H1 (cell line): ENCODE measurements around the gene LGI4. TPM values are rescaled to one million over a fixed set of nuclear protein-coding genes. Genes with fewer than 3 reads are reported as not detected.

Source experiments
- CTCF ChIA-PET: fragments of 300-600 bp; sonication (Branson Sonifier 250); formaldehyde crosslinking; loops from one replicate; lab custom pipeline; 2021; ENCODE audit not compliant: partially characterized antibody; lab: Charles Lee
- POLR2A ChIA-PET: fragments of 300-600 bp; sonication (Branson Sonifier 250); formaldehyde crosslinking; loops from one replicate; lab custom pipeline; 2021; ENCODE audit warnings: inconsistent platforms; ENCODE audit not compliant: partially characterized antibody; lab: Charles Lee
- DNase-seq, 2 experiments: peaks; one replicate each; pipeline versions ENCODE4 v3.0.0 to v3.0.0-alpha.2; 2010 to 2022; ENCODE audit warnings: low spot score in 2 of 2, low read depth in 1 of 2, mixed read lengths in 1 of 2
- FAIRE-seq: peaks from 2 replicates; lab custom pipeline; 2011; peaks lifted over from hg19 to GRCh38; lab: Jason Lieb, UNC
- H2AFZ ChIP-seq: 2 replicates; pipeline ENCODE4 v1.8.1; 2012; ENCODE audit warnings: low read length, inconsistent platforms
- H2AK5ac ChIP-seq: 2 replicates; pipeline ENCODE4 v1.6.1; 2013; ENCODE audit warnings: low read depth, low read length
- H2BK120ac ChIP-seq: replicated peaks from 2 replicates; pipeline ENCODE3; 2013; ENCODE audit warnings: low read depth, low read length, inconsistent platforms
- H2BK12ac ChIP-seq: 2 replicates; pipeline ENCODE4 v1.6.1; 2013; ENCODE audit warnings: low read depth, low read length
- H2BK15ac ChIP-seq: 2 replicates; pipeline ENCODE4 v1.6.1; 2013; ENCODE audit warnings: low read length
- H2BK20ac ChIP-seq: 2 replicates; pipeline ENCODE4 v1.6.1; 2013; ENCODE audit warnings: low read length
- H2BK5ac ChIP-seq: 2 replicates; pipeline ENCODE4 v1.6.1; 2013; ENCODE audit warnings: low read depth, low read length
- H3K14ac ChIP-seq: 2 replicates; pipeline ENCODE4 v1.6.1; 2013; ENCODE audit warnings: inconsistent platforms; ENCODE audit not compliant: insufficient read length
- H3K18ac ChIP-seq: 2 replicates; pipeline ENCODE4 v1.6.1; 2013; ENCODE audit warnings: low read length; ENCODE audit errors: extremely low read depth
- H3K23ac ChIP-seq: 2 replicates; pipeline ENCODE4 v1.6.1; 2013; ENCODE audit warnings: inconsistent platforms; ENCODE audit not compliant: insufficient read length
- H3K23me2 ChIP-seq: 2 replicates; pipeline ENCODE4 v1.6.1; 2013; ENCODE audit warnings: low read depth, low read length
- H3K27ac ChIP-seq: 2 replicates; pipeline ENCODE4 v1.6.1; 2011; ENCODE audit warnings: low read depth, low read length, inconsistent platforms
- H3K27me3 ChIP-seq, 4 experiments: replicated peaks in 1 of 4; 1 replicate in 1 of 4; 2 replicates in 3 of 4; pipeline versions ENCODE4 v1.6.1 to v1.8.1; 2011 to 2013; ENCODE audit warnings: low read length in 3 of 4, mild to moderate bottlenecking in 3 of 4, inconsistent platforms in 2 of 4, mixed read lengths in 2 of 4, moderate library complexity in 1 of 4; ENCODE audit not compliant: control insufficient read depth in 3 of 4, insufficient read depth in 3 of 4; ENCODE audit errors: extremely low read depth in 1 of 4
- H3K36me3 ChIP-seq, 4 experiments: 2 replicates each; pipeline versions ENCODE4 v1.6.1 to v1.8.1; 2011 to 2013; ENCODE audit warnings: mild to moderate bottlenecking in 4 of 4, low read length in 3 of 4, moderate library complexity in 2 of 4, control low read depth in 1 of 4, inconsistent platforms in 1 of 4; ENCODE audit not compliant: insufficient read depth in 4 of 4, control insufficient read depth in 2 of 4
- H3K4ac ChIP-seq: replicated peaks from 2 replicates; pipeline ENCODE3; 2013; ENCODE audit warnings: low read length, low read depth, mixed read lengths, inconsistent platforms; ENCODE audit not compliant: insufficient read length
- H3K4me1 ChIP-seq, 4 experiments: replicated peaks in 1 of 4; 1 replicate in 1 of 4; 2 replicates in 3 of 4; pipeline versions ENCODE4 v1.6.1 to v1.8.1; 2011 to 2013; ENCODE audit warnings: low read length in 3 of 4, inconsistent platforms in 2 of 4, mixed read lengths in 1 of 4; ENCODE audit not compliant: insufficient read depth in 4 of 4, control insufficient read depth in 3 of 4
- H3K4me2 ChIP-seq, 2 experiments: 2 replicates each; pipeline versions ENCODE4 v1.6.1 to v1.8.1; 2011 to 2013; ENCODE audit warnings: low read depth in 2 of 2, low read length in 2 of 2, control low read depth in 1 of 2, inconsistent platforms in 1 of 2, mild to moderate bottlenecking in 1 of 2; ENCODE audit not compliant: insufficient read depth in 1 of 2
- H3K4me3 ChIP-seq, 4 experiments: fragments of 200-600, 300-600 bp in 1 of 4; sonication (generic), shearing (Covaris generic), sonication (Bioruptor Twin) in 1 of 4; 2 replicates each; pipeline versions ENCODE4 v1.5.1 to v1.8.1; 2011 to 2016; ENCODE audit warnings: low read length in 4 of 4, low read depth in 3 of 4, control low read depth in 2 of 4, inconsistent platforms in 2 of 4, mild to moderate bottlenecking in 2 of 4, mixed read lengths in 1 of 4, moderate library complexity in 1 of 4; ENCODE audit not compliant: insufficient read depth in 2 of 4; ENCODE audit errors: extremely low read depth in 1 of 4
- H3K56ac ChIP-seq: replicated peaks from 2 replicates; pipeline ENCODE3; 2013; ENCODE audit warnings: low read depth, mild to moderate bottlenecking, mixed read lengths, low read length, inconsistent platforms; ENCODE audit not compliant: insufficient read length
- H3K79me1 ChIP-seq: 2 replicates; pipeline ENCODE4 v1.6.1; 2013; ENCODE audit warnings: low read depth, low read length, control low read depth
- H3K79me2 ChIP-seq, 2 experiments: 2 replicates each; pipeline versions ENCODE4 v1.6.1 to v1.8.1; 2012 to 2013; ENCODE audit warnings: low read length in 2 of 2, mild to moderate bottlenecking in 2 of 2, inconsistent platforms in 1 of 2; ENCODE audit not compliant: insufficient read depth in 2 of 2, control insufficient read depth in 1 of 2
- H3K9ac ChIP-seq, 4 experiments: replicated peaks in 1 of 4; 1 replicate in 1 of 4; 2 replicates in 3 of 4; pipeline versions ENCODE4 v1.6.1 to v1.8.1; 2011 to 2013; ENCODE audit warnings: low read depth in 3 of 4, low read length in 3 of 4, control low read depth in 2 of 4, mild to moderate bottlenecking in 2 of 4, moderate library complexity in 2 of 4, inconsistent platforms in 1 of 4; ENCODE audit errors: extremely low read depth in 1 of 4
- H3K9me3 ChIP-seq, 2 experiments: 2 replicates each; pipeline versions ENCODE4 v1.6.1 to v1.8.1; 2012 to 2013; ENCODE audit warnings: mild to moderate bottlenecking in 2 of 2, moderate library complexity in 2 of 2, control low read depth in 1 of 2, inconsistent platforms in 1 of 2, low read depth in 1 of 2, low read length in 1 of 2, mixed read lengths in 1 of 2; ENCODE audit not compliant: insufficient read depth in 2 of 2
- H4K20me1 ChIP-seq, 2 experiments: replicated peaks in 1 of 2; 2 replicates each; pipeline versions ENCODE3 to v1.8.1; 2011 to 2013; ENCODE audit warnings: inconsistent platforms in 2 of 2, low read length in 2 of 2, mild to moderate bottlenecking in 1 of 2; ENCODE audit not compliant: insufficient read depth in 2 of 2, control insufficient read depth in 1 of 2
- H4K5ac ChIP-seq: 2 replicates; pipeline ENCODE4 v1.6.1; 2013; ENCODE audit warnings: low read length, low read depth, mixed read lengths, inconsistent platforms; ENCODE audit not compliant: insufficient read length
- H4K8ac ChIP-seq: 2 replicates; pipeline ENCODE4 v1.8.0; 2013; ENCODE audit warnings: mild to moderate bottlenecking, moderate library complexity, low read length, inconsistent platforms; ENCODE audit not compliant: insufficient read depth; ENCODE audit errors: extremely low read depth
- H4K91ac ChIP-seq: replicated peaks from 2 replicates; pipeline ENCODE3; 2013; ENCODE audit warnings: low read length, mixed read lengths, inconsistent platforms; ENCODE audit not compliant: insufficient read length
- EP300 ChIP-seq, 2 experiments: IDR thresholded peaks; 1 replicate in 1 of 2; 2 replicates in 1 of 2; pipeline ENCODE4 v1.6.1; 2011 to 2012; ENCODE audit warnings: low read depth in 2 of 2, low read length in 2 of 2, mild to moderate bottlenecking in 2 of 2, borderline replicate concordance in 1 of 2, inconsistent platforms in 1 of 2, moderate library complexity in 1 of 2
- KDM1A ChIP-seq: fragments of 200-600, 300-600 bp; sonication (generic); IDR thresholded peaks from 2 replicates; pipeline ENCODE4 v1.7.1; 2016; ENCODE audit warnings: mild to moderate bottlenecking, low read length, borderline replicate concordance
- KDM5A ChIP-seq: fragments of 200-600 bp; IDR thresholded peaks from 2 replicates; pipeline ENCODE4 v1.7.1; 2012; ENCODE audit warnings: mild to moderate bottlenecking, low read length, inconsistent platforms, mixed read lengths
- NRF1 ChIP-seq: IDR thresholded peaks from 2 replicates; pipeline ENCODE4 v1.6.1; 2011; ENCODE audit warnings: mild to moderate bottlenecking, low read depth, low read length, improper control_type of control experiment
- POLR2AphosphoS5 ChIP-seq: IDR thresholded peaks from 2 replicates; pipeline ENCODE4 v1.6.1; 2011; ENCODE audit warnings: low read depth, low read length
- RBBP5 ChIP-seq: IDR thresholded peaks from 2 replicates; pipeline ENCODE4 v1.7.1; 2012; ENCODE audit warnings: low read depth, mild to moderate bottlenecking, inconsistent platforms, low read length, moderate library complexity, borderline replicate concordance
- SAP30 ChIP-seq: fragments of 300-600 bp; sonication (generic); IDR thresholded peaks from 2 replicates; pipeline ENCODE4 v1.7.1; 2012; ENCODE audit warnings: low read length, moderate library complexity, mild to moderate bottlenecking, inconsistent platforms; ENCODE audit not compliant: insufficient read depth, insufficient replicate concordance
- SP4 ChIP-seq: IDR thresholded peaks from 2 replicates; pipeline ENCODE4 v1.6.1; 2012; ENCODE audit warnings: low read length, inconsistent platforms
- TBP ChIP-seq: IDR thresholded peaks from 2 replicates; pipeline ENCODE4 v1.6.1; 2011; ENCODE audit warnings: low read depth, low read length, improper control_type of control experiment
- TEAD4 ChIP-seq: IDR thresholded peaks from 2 replicates; pipeline ENCODE4 v1.6.1; 2012; ENCODE audit warnings: low read depth, low read length, inconsistent platforms, mixed read lengths
- YY1 ChIP-seq: IDR thresholded peaks from 2 replicates; pipeline ENCODE4 v1.6.1; 2011; ENCODE audit warnings: low read depth, mild to moderate bottlenecking, low read length
- ZNF274 ChIP-seq: IDR thresholded peaks from 2 replicates; pipeline ENCODE4 v1.7.0; 2012; ENCODE audit warnings: low read length, borderline replicate concordance; ENCODE audit errors: extremely low read depth
- WGBS, 2 experiments: shearing (Covaris generic) in 1 of 2; methylation state at CpG; one replicate each; pipeline versions ENCODE4 v1.1.6 to v1.1.7; 2013 to 2015; ENCODE audit warnings: low lambda C conversion rate in 2 of 2, mixed read lengths in 2 of 2, inconsistent platforms in 1 of 2, low coverage in 1 of 2, missing lambda C conversion rate in 1 of 2; ENCODE audit not compliant: insufficient replicate concordance in 2 of 2, insufficient coverage in 1 of 2, insufficient read length in 1 of 2; ENCODE audit errors: extremely low coverage in 1 of 2, missing lambda C conversion rate in 1 of 2; 5-methylcytosine and 5-hydroxymethylcytosine counted together
- polyA plus RNA-seq, 7 experiments: library from polyadenylated mRNA; depleted of rRNA in 3 of 7; stranded (reverse) in 5 of 7; unstranded in 2 of 7; fragments of >200 nt in 5 of 7; fragments of 200-250 nt in 2 of 7; gene quantifications; 1 replicate in 5 of 7; 2 replicates in 1 of 7; 4 replicates in 1 of 7; pipeline versions ENCODE4 v1.2.1 to v1.2.3, GENCODE V29; 2011 to 2013; ENCODE audit warnings: missing spikeins in 2 of 7, mixed read lengths in 2 of 7
- total RNA-seq: library from RNA; stranded (reverse); fragmentation: NEBNext Ultra II Directional; extraction: Animal tissue kit (Norgen Biotek cat#: 25700); gene quantifications from 2 replicates; pipeline ENCODE4 v1.2.1, GENCODE V29; 2021
- TF ChIP-seq, protein P1 (sequence below): IDR thresholded peaks from 2 replicates; pipeline ENCODE4 v1.6.1; 2012; ENCODE audit warnings: low read length, inconsistent platforms

LGI4 gene
- total and polyA plus RNA-seq, 2 of the 8 experiments (the other 6 are each of a cell fraction or from before 2014, with no cell fraction given), result 2.0 to 8.2 TPM

DNA sequence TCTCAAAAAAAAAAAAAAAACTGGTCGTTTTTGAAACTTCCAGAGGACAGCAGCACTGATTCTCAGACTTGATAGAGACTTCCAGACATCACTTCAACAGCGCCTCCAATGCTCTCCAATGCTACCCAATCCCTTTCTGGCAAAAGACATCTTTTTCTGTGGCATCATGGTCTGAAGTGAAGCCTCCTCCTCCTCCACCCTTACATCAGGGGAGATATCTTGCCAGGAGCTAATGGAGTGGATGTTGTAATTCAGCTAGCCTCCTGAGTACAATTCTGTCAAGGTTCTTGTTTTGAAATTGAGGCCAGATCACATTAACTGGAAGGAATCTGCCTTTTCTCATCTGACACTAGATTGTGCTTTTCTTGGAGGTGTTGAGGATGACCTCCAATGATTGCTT is 43.8 kb upstream of the LGI4 start:
- CTCF ChIA-PET, result interaction anchor here (0.7 to 2.7 kb wide), 8 partner anchors 10 to 203 kb away, joined by 3 to 16 read pairs (median 3); partner anchors contain the start of gene FXYD7
- TF ChIP-seq RBBP5, result no peak
- no peak for TF ChIP-seq POLR2AphosphoS5
- TF ChIP-seq EP300 (IDR thresholded peaks at IDR 0.05; ENCODE audit: borderline replicate concordance in 1 of 2, low read depth in 2 of 2, low read length in 2 of 2), result no peak
- no peak for TF ChIP-seq KDM1A
- no peak for TF ChIP-seq NRF1
- no peak for TF ChIP-seq ZNF274
- no peak for TF ChIP-seq YY1
- no peak for TF ChIP-seq KDM5A
- TF ChIP-seq TBP, result no peak
- no peak for TF ChIP-seq SP4
- no peak for TF ChIP-seq SAP30
- TF ChIP-seq TEAD4, result no peak
- TF ChIP-seq, protein P1, sequence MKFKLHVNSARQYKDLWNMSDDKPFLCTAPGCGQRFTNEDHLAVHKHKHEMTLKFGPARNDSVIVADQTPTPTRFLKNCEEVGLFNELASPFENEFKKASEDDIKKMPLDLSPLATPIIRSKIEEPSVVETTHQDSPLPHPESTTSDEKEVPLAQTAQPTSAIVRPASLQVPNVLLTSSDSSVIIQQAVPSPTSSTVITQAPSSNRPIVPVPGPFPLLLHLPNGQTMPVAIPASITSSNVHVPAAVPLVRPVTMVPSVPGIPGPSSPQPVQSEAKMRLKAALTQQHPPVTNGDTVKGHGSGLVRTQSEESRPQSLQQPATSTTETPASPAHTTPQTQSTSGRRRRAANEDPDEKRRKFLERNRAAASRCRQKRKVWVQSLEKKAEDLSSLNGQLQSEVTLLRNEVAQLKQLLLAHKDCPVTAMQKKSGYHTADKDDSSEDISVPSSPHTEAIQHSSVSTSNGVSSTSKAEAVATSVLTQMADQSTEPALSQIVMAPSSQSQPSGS, result no peak

More for the DNA sequence above, 43.8 kb upstream of the LGI4 start:
- H2BK12ac ChIP-seq, result no peak overlapping the region
- H3K23ac ChIP-seq, result no peak overlapping the region
- no peak overlapping the region for H3K4ac ChIP-seq
- H2BK5ac ChIP-seq, result no peak overlapping the region
- no peak overlapping the region for H3K27ac ChIP-seq
- no peak overlapping the region for H3K56ac ChIP-seq
- no peak overlapping the region for H2BK20ac ChIP-seq
- no peaks in the 10 kb centered on the region; a peak in 1 of 7 replicates for H3K27me3 ChIP-seq
- POLR2A ChIA-PET, result interaction anchor here (0.8 to 1.3 kb wide), 2 partner anchors 19 to 43 kb away, joined by 3 read pairs; no protein-coding TSS in a partner anchor
- H3K4me2 ChIP-seq, result no peak overlapping the region
- no peak overlapping the region for H2AK5ac ChIP-seq
- no peak overlapping the region for H4K5ac ChIP-seq
- H4K8ac ChIP-seq, result no peak overlapping the region
- H3K79me1 ChIP-seq, result no peaks in the 10 kb centered on the region
- H2BK15ac ChIP-seq, result no peak overlapping the region
- H3K36me3 ChIP-seq, result no peaks in the 10 kb centered on the region
- no peaks in the 10 kb centered on the region for H4K20me1 ChIP-seq
- FAIRE-seq, result no peak
- H3K79me2 ChIP-seq, result no peaks in the 10 kb centered on the region
- H2AFZ ChIP-seq, result no peak overlapping the region
- H2BK120ac ChIP-seq, result no peak overlapping the region
- H3K14ac ChIP-seq, result no peak overlapping the region
- H3K4me3 ChIP-seq, result no peak overlapping the region
- WGBS, 2 experiments, result 77% methylated on average over 2 of the region's 2 CpGs; no CpG with 5 or more reads in 1 of the 2 experiments
- no peak overlapping the region for H3K9ac ChIP-seq
- no peaks in the 10 kb centered on the region for H3K23me2 ChIP-seq
- no peaks in the 10 kb centered on the region for H3K9me3 ChIP-seq
- no peak overlapping the region for H4K91ac ChIP-seq
- no peaks in the 10 kb centered on the region for H3K4me1 ChIP-seq
- H3K18ac ChIP-seq, result no peak overlapping the region
- DNase-seq, result no peak
